Spleen (tissue), 11 donors: ENCODE measurements around the gene BTAF1. TPM values are rescaled to one million over a fixed set of nuclear protein-coding genes. Genes with fewer than 3 reads are reported as not detected.

ENCODE experiments used
- DNase-seq: peaks from one replicate; pipeline ENCODE4 v3.0.0-alpha.2; 2020
- H3K27ac ChIP-seq, 8 donors: fragments of 200-600 bp; sonication (generic) in 7 of 8; 1 replicate in 4 of 8; 2 replicates in 4 of 8; pipeline versions ENCODE4 v1.5.0 to v1.8.0; 2016 to 2021; ENCODE audit warnings: inconsistent platforms in 4 of 8, mild to moderate bottlenecking in 4 of 8, moderate library complexity in 1 of 8
- H3K27me3 ChIP-seq, 7 donors: fragments of 200-600 bp; sonication (generic) in 6 of 7; replicated peaks in 1 of 7; 1 replicate in 4 of 7; 2 replicates in 3 of 7; pipeline versions ENCODE4 v1.5.0 to v1.8.0; 2016 to 2021; ENCODE audit warnings: inconsistent platforms in 3 of 7, mild to moderate bottlenecking in 1 of 7
- H3K36me3 ChIP-seq, 6 donors: fragments of 200-600 bp; sonication (generic) in 5 of 6; 1 replicate in 4 of 6; 2 replicates in 2 of 6; pipeline versions ENCODE4 v1.5.0 to v1.8.0; 2016 to 2021; ENCODE audit warnings: inconsistent platforms in 2 of 6
- H3K4me1 ChIP-seq, 6 donors: fragments of 200-600 bp; sonication (generic) in 5 of 6; 1 replicate in 3 of 6; 2 replicates in 3 of 6; pipeline versions ENCODE4 v1.5.0 to v1.8.0; 2016 to 2021; ENCODE audit warnings: inconsistent platforms in 3 of 6
- H3K4me3 ChIP-seq, 8 donors: fragments of 200-600 bp; sonication (generic) in 7 of 8; 1 replicate in 4 of 8; 2 replicates in 4 of 8; pipeline versions ENCODE4 v1.5.0 to v1.8.0; 2016 to 2021; ENCODE audit warnings: inconsistent platforms in 4 of 8, mild to moderate bottlenecking in 4 of 8, moderate library complexity in 2 of 8
- H3K9me3 ChIP-seq, 8 donors: fragments of 200-600 bp; sonication (generic) in 7 of 8; 1 replicate in 4 of 8; 2 replicates in 4 of 8; pipeline versions ENCODE4 v1.5.0 to v1.8.0; 2016 to 2021; ENCODE audit warnings: inconsistent platforms in 4 of 8
- POLR2A ChIP-seq, 3 donors: fragments of 450-650 bp; IDR thresholded peaks; one replicate each; pipeline ENCODE4 v1.5.1; 2017; ENCODE audit warnings: antibody characterized with exemption in 3 of 3, mild to moderate bottlenecking in 1 of 3
- POLR2AphosphoS5 ChIP-seq, 3 donors: sonication (generic); formaldehyde crosslinking; IDR thresholded peaks; one replicate each; pipeline ENCODE4 v1.5.1; 2017; ENCODE audit warnings: antibody characterized with exemption in 3 of 3
- WGBS, 5 donors: extraction: QIAGEN DNeasy Blood & Tissue Kit in 3 of 5; methylation state at CpG; one replicate each; pipeline versions ENCODE4 v1.1.5 to v1.1.7; 2013 to 2018; 5-methylcytosine and 5-hydroxymethylcytosine counted together
- intact Hi-C: fragments of 100-400 bp; cut with DNase I; formaldehyde crosslinking; loops from one replicate; pipeline ENCODE4 v1.15.0; 2023; ENCODE audit warnings: low total_unique reads
- polyA plus RNA-seq, 3 donors: library from polyadenylated mRNA; stranded (reverse); fragments of 200-250 nt; gene quantifications; one replicate each; pipeline ENCODE4 v1.2.1, GENCODE V29; 2013
- total RNA-seq, 7 donors: library from RNA; depleted of rRNA in 3 of 7; stranded (reverse); fragments of >200 nt in 3 of 7; fragmentation: NEBNext Ultra II Directional in 4 of 7; extraction: Animal tissue kit (Norgen Biotek cat#: 25700) in 4 of 7; gene quantifications; one replicate each; pipeline versions ENCODE4 v1.1.0 to v1.2.1, GENCODE V29; 2016 to 2021
- TF ChIP-seq, protein P1 (sequence below), 11 experiments: fragments of 200-600 bp in 7 of 11; fragments of 450-650 bp in 4 of 11; sonication (generic) in 4 of 11; IDR thresholded peaks in 8 of 11; conservative IDR thresholded peaks in 3 of 11; 1 replicate in 7 of 11; 2 replicates in 4 of 11; pipeline versions ENCODE4 v1.4.0 to v1.8.0; 2016 to 2021; ENCODE audit warnings: antibody characterized with exemption in 11 of 11, inconsistent platforms in 4 of 11, mild to moderate bottlenecking in 1 of 11
- donor health status: healthy with polysubstance abuse.
- donor health status: DM: no; HTN: no; CAD: no; lungs with moderate emphysema.
- donor health status: DM: no; HTN: no; CAD: no.
- donor health status: Bipolar disorder and iron deficiency.
- donor health status: healthy.
- donor health status: DM: no; HTN: no; CAD: no.
- donor health status: DM: yes; HTN: yes; CAD: no.

The BTAF1 gene
- total and polyA plus RNA-seq, 10 donors = 8.8 to 69.2 (median 50.2) TPM

DNA sequence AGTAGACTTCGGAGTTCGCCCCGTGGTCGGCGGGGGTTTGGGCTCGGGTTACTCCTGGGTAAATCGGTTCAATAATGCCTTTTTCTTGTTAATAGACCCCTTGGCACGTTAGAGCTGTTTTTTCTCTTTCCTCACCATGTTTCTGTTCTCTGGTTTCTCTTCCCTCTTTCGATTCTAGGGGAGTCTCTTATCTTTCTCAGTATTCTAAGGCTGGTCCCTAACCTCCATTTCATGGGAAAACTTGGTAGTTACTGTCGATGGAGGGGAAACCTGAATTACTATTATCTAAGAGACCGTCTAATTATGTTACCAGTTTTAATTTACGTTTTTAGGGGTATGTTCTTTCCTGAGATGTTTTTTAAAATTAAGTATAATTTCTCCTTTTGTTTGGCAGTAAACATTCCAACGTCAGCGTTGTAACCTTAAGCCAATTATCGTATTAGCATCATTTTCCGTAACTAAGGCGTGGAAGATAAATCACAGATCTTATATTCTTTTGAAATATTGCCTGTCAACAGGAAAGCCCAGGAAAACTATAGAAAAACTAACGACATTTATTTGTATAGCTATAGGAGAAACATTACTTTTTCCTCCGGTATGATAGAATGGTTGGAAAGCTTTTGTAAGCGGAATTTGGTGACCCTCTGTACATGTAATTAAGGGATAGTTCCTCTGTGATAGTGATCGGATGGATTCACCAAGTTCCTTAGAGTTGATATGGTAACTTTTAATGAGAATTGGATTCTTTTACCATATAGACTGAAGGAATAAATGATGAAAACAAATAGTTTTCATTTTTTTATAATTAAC, 847 bp downstream of the BTAF1 start:
- Histone ChIP-seq H3K36me3 (peaks cover 0 to 10% (median 2%) of the 10 kb centered on the region in 6 donors), H3K4me3 (peak overlapping the region; percentile 62 to 91 (median 66)), H3K9me3 (peaks cover 0 to 9% (median 6%) of the 10 kb centered on the region in 8 donors), H3K4me1 (peaks cover 13 to 64% (median 41%) of the 10 kb centered on the region in 6 donors), H3K27me3 (peaks cover 0 to 1% (median 0%) of the 10 kb centered on the region in 7 donors), H3K27ac (peak overlapping the region; percentile 95 to 99 (median 98))
- 5 to 6% (median 5%) methylated on average over 21 of the region's 21 CpGs for WGBS, 5 donors
- TF ChIP-seq POLR2A (IDR thresholded peaks at IDR 0.05) (no peak), POLR2AphosphoS5 (IDR thresholded peaks at IDR 0.05) (no peak)
- TF ChIP-seq, protein P1, sequence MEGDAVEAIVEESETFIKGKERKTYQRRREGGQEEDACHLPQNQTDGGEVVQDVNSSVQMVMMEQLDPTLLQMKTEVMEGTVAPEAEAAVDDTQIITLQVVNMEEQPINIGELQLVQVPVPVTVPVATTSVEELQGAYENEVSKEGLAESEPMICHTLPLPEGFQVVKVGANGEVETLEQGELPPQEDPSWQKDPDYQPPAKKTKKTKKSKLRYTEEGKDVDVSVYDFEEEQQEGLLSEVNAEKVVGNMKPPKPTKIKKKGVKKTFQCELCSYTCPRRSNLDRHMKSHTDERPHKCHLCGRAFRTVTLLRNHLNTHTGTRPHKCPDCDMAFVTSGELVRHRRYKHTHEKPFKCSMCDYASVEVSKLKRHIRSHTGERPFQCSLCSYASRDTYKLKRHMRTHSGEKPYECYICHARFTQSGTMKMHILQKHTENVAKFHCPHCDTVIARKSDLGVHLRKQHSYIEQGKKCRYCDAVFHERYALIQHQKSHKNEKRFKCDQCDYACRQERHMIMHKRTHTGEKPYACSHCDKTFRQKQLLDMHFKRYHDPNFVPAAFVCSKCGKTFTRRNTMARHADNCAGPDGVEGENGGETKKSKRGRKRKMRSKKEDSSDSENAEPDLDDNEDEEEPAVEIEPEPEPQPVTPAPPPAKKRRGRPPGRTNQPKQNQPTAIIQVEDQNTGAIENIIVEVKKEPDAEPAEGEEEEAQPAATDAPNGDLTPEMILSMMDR (IDR thresholded peaks at IDR 0.05 in 8 of 11, conservative IDR thresholded peaks at IDR 0.05 in 3 of 11) = no peak
- intact Hi-C loops = no loop called here
- no peak for DNase-seq

DNA sequence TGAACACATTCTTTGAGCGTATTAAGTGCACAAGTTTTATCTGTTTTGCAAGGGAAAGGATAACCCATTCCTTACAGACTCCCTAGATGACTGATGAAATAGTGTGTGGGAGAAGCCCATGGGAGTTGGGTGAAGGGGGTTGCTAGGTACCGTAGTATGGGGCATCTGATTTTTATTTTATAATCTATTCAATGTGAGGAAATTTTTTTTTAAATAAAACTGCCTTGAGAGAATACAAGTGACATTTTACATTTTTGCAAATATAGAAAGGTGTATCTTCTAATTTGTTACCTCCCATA, 1.4 kb downstream of the BTAF1 start:
- intact Hi-C loops = no loop called here
- peaks cover 0 to 3% (median under 1%) of the 10 kb centered on the region in 8 donors for H3K9me3 ChIP-seq
- H3K27me3 ChIP-seq = no peaks in the 10 kb centered on the region
- peaks cover 0 to 10% (median 2%) of the 10 kb centered on the region in 6 donors for H3K36me3 ChIP-seq
- H3K4me1 ChIP-seq = peaks cover 14 to 69% (median 46%) of the 10 kb centered on the region in 6 donors
- no peak overlapping the region for H3K27ac ChIP-seq
- no peak for DNase-seq
- WGBS, 5 donors = 57 to 77% (median 71%) methylated on average over 2 of the region's 2 CpGs
- TF ChIP-seq POLR2AphosphoS5 (IDR thresholded peaks at IDR 0.05) = no peak
- TF ChIP-seq, protein P1 (IDR thresholded peaks at IDR 0.05 in 8 of 11, conservative IDR thresholded peaks at IDR 0.05 in 3 of 11) = no peak
- TF ChIP-seq POLR2A (IDR thresholded peaks at IDR 0.05) = no peak
- H3K4me3 ChIP-seq = peak overlapping the region in 7 of 8 donors; percentile 62 to 91 (median 66)

DNA sequence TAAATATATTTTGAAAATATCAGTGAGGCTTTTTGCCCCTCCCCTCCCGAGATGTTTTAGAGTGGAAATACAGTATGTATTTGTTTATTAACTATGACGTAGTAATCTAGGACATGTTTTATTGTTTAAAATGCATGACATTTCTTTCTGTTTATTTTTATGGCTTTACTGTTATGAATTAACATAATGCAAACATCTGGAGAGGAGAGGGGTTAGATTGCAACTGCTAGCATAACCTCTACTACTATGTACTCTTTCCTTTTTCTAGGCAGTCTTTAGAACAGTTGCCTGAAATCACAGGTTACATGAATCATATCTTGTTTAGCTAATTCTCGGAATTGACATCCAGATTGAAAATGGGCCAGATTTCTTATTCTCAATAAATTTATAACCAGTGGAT, 7.4 kb downstream of the BTAF1 start:
- intact Hi-C loops = no loop called here
- DNase-seq = no peak
- Histone ChIP-seq H3K27ac (no peak overlapping the region), H3K4me1 (peaks cover 15 to 86% (median 54%) of the 10 kb centered on the region in 6 donors), H3K9me3 (no peaks in the 10 kb centered on the region), H3K4me3 (no peak overlapping the region), H3K36me3 (peaks cover 0 to 37% (median 7%) of the 10 kb centered on the region in 6 donors), H3K27me3 (no peaks in the 10 kb centered on the region)
- no peak for TF ChIP-seq POLR2A (IDR thresholded peaks at IDR 0.05)
- TF ChIP-seq, protein P1 (IDR thresholded peaks at IDR 0.05 in 8 of 11, conservative IDR thresholded peaks at IDR 0.05 in 3 of 11) = no peak
- TF ChIP-seq POLR2AphosphoS5 (IDR thresholded peaks at IDR 0.05) = no peak
- whole genome bisulfite sequencing, 5 donors = 81 to 91% (median 88%) methylated on average over 3 of the region's 3 CpGs

DNA sequence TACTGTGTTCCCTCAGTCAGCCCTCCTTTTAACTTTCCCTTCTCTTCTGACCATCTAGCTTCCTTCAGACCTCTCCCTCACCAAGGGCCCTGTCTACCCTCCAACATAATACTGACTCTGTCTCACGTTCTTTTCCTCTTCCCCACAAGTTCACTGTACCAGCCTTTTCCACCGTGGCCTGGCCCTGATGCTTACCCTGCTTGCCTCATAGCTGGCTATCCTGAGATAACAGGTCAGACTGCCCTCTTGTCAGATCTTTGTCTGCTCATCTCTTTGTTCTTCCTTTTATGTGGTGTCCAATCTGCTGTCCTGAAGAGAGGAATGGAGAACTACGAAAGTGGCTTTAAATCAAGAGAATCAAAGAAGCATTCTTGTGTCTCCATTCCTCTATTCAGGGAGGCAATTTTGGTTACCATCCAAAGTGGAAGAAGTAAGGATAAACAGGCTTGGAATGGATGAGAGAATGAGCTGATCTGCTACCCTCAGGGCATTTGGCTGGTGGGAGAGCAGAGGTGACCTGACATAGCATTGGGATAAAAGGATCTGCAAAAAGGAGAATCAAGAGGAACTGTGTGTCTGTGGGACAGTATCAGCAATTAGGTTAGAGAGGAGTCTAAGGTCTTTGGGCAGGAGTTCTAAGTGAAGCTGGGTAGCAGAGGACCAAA, 8.1 kb downstream of the BTAF1 start:
- H3K27ac ChIP-seq = no peak overlapping the region
- H3K9me3 ChIP-seq = no peaks in the 10 kb centered on the region
- peaks cover 0 to 44% (median 13%) of the 10 kb centered on the region in 6 donors for H3K36me3 ChIP-seq
- intact Hi-C loops = no loop called here
- H3K4me1 ChIP-seq = peaks cover 15 to 79% (median 47%) of the 10 kb centered on the region in 6 donors
- TF ChIP-seq, protein P1 (IDR thresholded peaks at IDR 0.05 in 8 of 11, conservative IDR thresholded peaks at IDR 0.05 in 3 of 11) = no peak
- TF ChIP-seq POLR2AphosphoS5 (IDR thresholded peaks at IDR 0.05) = no peak
- TF ChIP-seq POLR2A (IDR thresholded peaks at IDR 0.05) = no peak
- DNase-seq = no peak
- no peaks in the 10 kb centered on the region for H3K27me3 ChIP-seq
- WGBS, 5 donors = 61 to 79% (median 68%) methylated on average over 3 of the region's 3 CpGs
- H3K4me3 ChIP-seq = no peak overlapping the region
